Measurements from ENCODE around the gene IFI27L2. TPM values are rescaled to one million over a fixed set of nuclear protein-coding genes. Genes with fewer than 3 reads are reported as not detected.

IFI27L2 gene
- total RNA-seq, 4 donors from 2014 or later = 21.0 to 69.1 (median 52.3) TPM

GRCh38 chr14:94145902-94146527 lies 16.6 kb upstream of the IFI27L2 start:
- WGBS, 2 donors = 71 to 88% methylated on average over 6 of the region's 6 CpGs
- H3K4me3 ChIP-seq (ENCODE audit: low read depth, poor library complexity, severe bottlenecking) = no peak overlapping the region
- no peak for TF ChIP-seq POLR2A (IDR thresholded peaks at IDR 0.05)
- TF ChIP-seq, protein P1, sequence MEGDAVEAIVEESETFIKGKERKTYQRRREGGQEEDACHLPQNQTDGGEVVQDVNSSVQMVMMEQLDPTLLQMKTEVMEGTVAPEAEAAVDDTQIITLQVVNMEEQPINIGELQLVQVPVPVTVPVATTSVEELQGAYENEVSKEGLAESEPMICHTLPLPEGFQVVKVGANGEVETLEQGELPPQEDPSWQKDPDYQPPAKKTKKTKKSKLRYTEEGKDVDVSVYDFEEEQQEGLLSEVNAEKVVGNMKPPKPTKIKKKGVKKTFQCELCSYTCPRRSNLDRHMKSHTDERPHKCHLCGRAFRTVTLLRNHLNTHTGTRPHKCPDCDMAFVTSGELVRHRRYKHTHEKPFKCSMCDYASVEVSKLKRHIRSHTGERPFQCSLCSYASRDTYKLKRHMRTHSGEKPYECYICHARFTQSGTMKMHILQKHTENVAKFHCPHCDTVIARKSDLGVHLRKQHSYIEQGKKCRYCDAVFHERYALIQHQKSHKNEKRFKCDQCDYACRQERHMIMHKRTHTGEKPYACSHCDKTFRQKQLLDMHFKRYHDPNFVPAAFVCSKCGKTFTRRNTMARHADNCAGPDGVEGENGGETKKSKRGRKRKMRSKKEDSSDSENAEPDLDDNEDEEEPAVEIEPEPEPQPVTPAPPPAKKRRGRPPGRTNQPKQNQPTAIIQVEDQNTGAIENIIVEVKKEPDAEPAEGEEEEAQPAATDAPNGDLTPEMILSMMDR (IDR thresholded peaks at IDR 0.05) = no peak
- peak in 1 of 2 donors; percentile 32 for DNase-seq (ENCODE audit: low spot score in 2 of 2)
- intact Hi-C loops (cut with DNase I; ENCODE audit: low total_unique reads) = no loop called here

- intact Hi-C loops (cut with DNase I; ENCODE audit: low total_unique reads) = no loop called here
- TF ChIP-seq, protein P1 (IDR thresholded peaks at IDR 0.05) = no peak
- no peak for TF ChIP-seq POLR2A (IDR thresholded peaks at IDR 0.05)
- no peak overlapping the region for H3K4me3 ChIP-seq (ENCODE audit: low read depth, poor library complexity, severe bottlenecking)
- WGBS, 2 donors = 50 to 76% methylated on average over 1 of the region's 1 CpG
- peak in 1 of 2 donors; percentile 45 for DNase-seq (ENCODE audit: low spot score in 2 of 2)
Observed at GRCh38 chr14:94144765-94145164, 15.4 kb upstream of the IFI27L2 start.

GRCh38 chr14:94143711-94144110 lies 14.3 kb upstream of the IFI27L2 start:
- no peak overlapping the region for H3K4me3 ChIP-seq (ENCODE audit: low read depth, poor library complexity, severe bottlenecking)
- peak in 1 of 2 donors; percentile 61 for DNase-seq (ENCODE audit: low spot score in 2 of 2)
- TF ChIP-seq, protein P1 (IDR thresholded peaks at IDR 0.05) = no peak
- TF ChIP-seq POLR2A (IDR thresholded peaks at IDR 0.05) = no peak
- intact Hi-C loops (cut with DNase I; ENCODE audit: low total_unique reads) = no loop called here
- 92 to 93% methylated on average over 4 of the region's 4 CpGs for WGBS, 2 donors

- WGBS, 2 donors = 80 to 93% methylated on average over 3 of the region's 3 CpGs
- TF ChIP-seq, protein P1 (IDR thresholded peaks at IDR 0.05) = no peak
- no peak for TF ChIP-seq POLR2A (IDR thresholded peaks at IDR 0.05)
- intact Hi-C loops (cut with DNase I; ENCODE audit: low total_unique reads) = no loop called here
- peak in 1 of 2 donors; percentile 18 for DNase-seq (ENCODE audit: low spot score in 2 of 2)
- H3K4me3 ChIP-seq (ENCODE audit: low read depth, poor library complexity, severe bottlenecking) = no peak overlapping the region
Observed at GRCh38 chr14:94143239-94143638, 13.8 kb upstream of the IFI27L2 start.

- no peak overlapping the region for H3K4me3 ChIP-seq (ENCODE audit: low read depth, poor library complexity, severe bottlenecking)
- no peak for DNase-seq (ENCODE audit: low spot score in 2 of 2)
- intact Hi-C loops (cut with DNase I; ENCODE audit: low total_unique reads) = no loop called here
- 92 to 95% methylated on average over 1 of the region's 1 CpG for WGBS, 2 donors
- TF ChIP-seq POLR2A (IDR thresholded peaks at IDR 0.05) = no peak
- TF ChIP-seq, protein P1 (IDR thresholded peaks at IDR 0.05) = no peak
Observed at GRCh38 chr14:94142836-94143235, 13.4 kb upstream of the IFI27L2 start.

GRCh38 chr14:94142247-94142646 lies 12.8 kb upstream of the IFI27L2 start:
- intact Hi-C loops (cut with DNase I; ENCODE audit: low total_unique reads) = no loop called here
- TF ChIP-seq, protein P1 (IDR thresholded peaks at IDR 0.05) = no peak
- TF ChIP-seq POLR2A (IDR thresholded peaks at IDR 0.05) = no peak
- WGBS, 2 donors = 84 to 86% methylated on average over 3 of the region's 3 CpGs
- peak in 1 of 2 donors; percentile 50 for DNase-seq (ENCODE audit: low spot score in 2 of 2)
- H3K4me3 ChIP-seq (ENCODE audit: low read depth, poor library complexity, severe bottlenecking) = no peak overlapping the region

Measured in lower leg skin (tissue), 4 donors.